Transverse colon (tissue), 4 donors: Measurements from ENCODE around the gene MBTPS2. TPM values are rescaled to one million over a fixed set of nuclear protein-coding genes. Genes with fewer than 3 reads are reported as not detected.

ENCODE experiments used
- DNase-seq: peaks from one replicate; pipeline ENCODE4 v3.0.0-alpha.2; 2019
- H3K27ac ChIP-seq, 4 donors: fragments of 200-600 bp; sonication (generic); 2 replicates each; pipeline ENCODE4 v1.5.1; 2016 to 2018; ENCODE audit warnings: inconsistent platforms in 4 of 4
- H3K27me3 ChIP-seq: fragments of 200-600 bp; sonication (generic); 2 replicates; pipeline ENCODE4 v1.5.1; 2017; ENCODE audit warnings: inconsistent platforms
- H3K36me3 ChIP-seq, 4 donors: fragments of 200-600 bp; sonication (generic); 2 replicates each; pipeline ENCODE4 v1.5.1; 2017 to 2019; ENCODE audit warnings: inconsistent platforms in 4 of 4
- H3K4me1 ChIP-seq, 4 donors: fragments of 200-600 bp; sonication (generic); 2 replicates each; pipeline ENCODE4 v1.5.1; 2017 to 2020; ENCODE audit warnings: inconsistent platforms in 4 of 4
- H3K4me3 ChIP-seq, 4 donors: fragments of 200-600 bp; sonication (generic); 1 replicate in 1 of 4; 2 replicates in 3 of 4; pipeline versions ENCODE4 v1.5.1 to v1.6.1; 2017 to 2019; ENCODE audit warnings: inconsistent platforms in 4 of 4
- H3K9me3 ChIP-seq, 2 donors: fragments of 200-600 bp; sonication (generic); 2 replicates each; pipeline ENCODE4 v1.5.1; 2017 to 2019; ENCODE audit warnings: inconsistent platforms in 2 of 2
- CTCF ChIP-seq, 5 experiments: fragments of 200-600 bp in 3 of 5; fragments of 450-650 bp in 2 of 5; sonication (generic) in 3 of 5; IDR thresholded peaks; 1 replicate in 2 of 5; 2 replicates in 3 of 5; pipeline ENCODE4 v1.5.1; 2016 to 2017; ENCODE audit warnings: antibody characterized with exemption in 5 of 5, inconsistent platforms in 3 of 5, mild to moderate bottlenecking in 2 of 5, moderate library complexity in 1 of 5
- EP300 ChIP-seq: sonication (generic); formaldehyde crosslinking; IDR thresholded peaks from one replicate; pipeline ENCODE4 v1.6.1; 2017; ENCODE audit warnings: antibody characterized with exemption, low read depth
- POLR2A ChIP-seq: fragments of 450-650 bp; IDR thresholded peaks from one replicate; pipeline ENCODE4 v1.6.1; 2016; ENCODE audit warnings: antibody characterized with exemption, mild to moderate bottlenecking, moderate library complexity
- POLR2AphosphoS5 ChIP-seq, 3 donors: sonication (generic); formaldehyde crosslinking; IDR thresholded peaks; one replicate each; pipeline ENCODE4 v1.6.1; 2016; ENCODE audit warnings: antibody characterized with exemption in 3 of 3
- WGBS, 2 donors: methylation state at CpG; one replicate each; pipeline ENCODE4 v1.1.5; 2018; ENCODE audit warnings: low coverage in 1 of 2; 5-methylcytosine and 5-hydroxymethylcytosine counted together
- in situ Hi-C, 4 donors: fragments of 200-750 bp; cut with MboI; loops; one replicate each; pipeline versions ENCODE4 v1.15.0 to v1.15.1; 2017; ENCODE audit warnings: low sequenced_read_pairs in 3 of 4, low pct_ligation_motif_present in 1 of 4, low pct_unique_long_range_greater_than_20kb in 1 of 4
- intact Hi-C: fragments of 100-400 bp; cut with DNase I; formaldehyde crosslinking; loops from one replicate; pipeline ENCODE4 v1.15.1; 2023; ENCODE audit warnings: low total_unique reads
- total RNA-seq, 4 donors: library from RNA; depleted of rRNA; stranded (reverse); fragments of >200 nt; gene quantifications; one replicate each; pipeline ENCODE4 v1.1.0, GENCODE V29; 2016

Gene MBTPS2
- total RNA-seq, 4 donors from 2014 or later, result 1.8 to 7.8 (median 4.7) TPM

GRCh38 chrX:21831496-21831895 lies 7.9 kb upstream of the MBTPS2 start:
- H3K4me1 ChIP-seq, result no peaks in the 10 kb centered on the region
- H3K4me3 ChIP-seq, result no peak overlapping the region
- no peaks in the 10 kb centered on the region for H3K27me3 ChIP-seq
- no peak overlapping the region for H3K27ac ChIP-seq
- DNase-seq, result no peak
- in situ Hi-C loops, result loop anchor here in 1 of 4 donors (25.0 kb wide), 1 partner anchor 106 kb away; the partner anchor contains the start of gene SMS
- no peaks in the 10 kb centered on the region for H3K9me3 ChIP-seq
- TF ChIP-seq POLR2A (no peak), POLR2AphosphoS5 (IDR thresholded peaks at IDR 0.05) (no peak), CTCF (IDR thresholded peaks at IDR 0.05) (no peak), EP300 (no peak)
- no peaks in the 10 kb centered on the region for H3K36me3 ChIP-seq
- 75% methylated on average over 2 of the region's 2 CpGs; no CpG with 5 or more reads in 1 of the 2 donors for WGBS, 2 donors
- intact Hi-C loops, result no loop called here

- Histone ChIP-seq H3K27me3 (no peaks in the 10 kb centered on the region), H3K27ac (no peak overlapping the region), H3K4me1 (peaks cover 0 to 13% (median 2%) of the 10 kb centered on the region in 4 donors), H3K4me3 (no peak overlapping the region), H3K9me3 (no peaks in the 10 kb centered on the region), H3K36me3 (no peaks in the 10 kb centered on the region)
- no peak for TF ChIP-seq CTCF (IDR thresholded peaks at IDR 0.05)
- TF ChIP-seq EP300, result no peak
- TF ChIP-seq POLR2A, result no peak
- TF ChIP-seq POLR2AphosphoS5 (IDR thresholded peaks at IDR 0.05), result no peak
- DNase-seq, result no peak
- WGBS, 2 donors, result 60 to 69% methylated on average over 2 of the region's 2 CpGs
- in situ Hi-C loops, result loop anchor here in 1 of 4 donors (25.0 kb wide), 1 partner anchor 100 kb away; the partner anchor contains the start of gene SMS
- intact Hi-C loops, result no loop called here
These were observed 2.4 kb upstream of the MBTPS2 start for GRCh38 chrX:21837056-21837455.

- peaks cover 0 to 13% (median 2%) of the 10 kb centered on the region in 4 donors for H3K4me1 ChIP-seq
- peak overlapping the region; percentile 71 to 88 (median 81) for H3K27ac ChIP-seq
- no peaks in the 10 kb centered on the region for H3K36me3 ChIP-seq
- intact Hi-C loops, result no loop called here
- no peaks in the 10 kb centered on the region for H3K27me3 ChIP-seq
- DNase-seq, result no peak
- 0 to 31% methylated on average over 3 to 4 of the region's 4 CpGs for WGBS, 2 donors
- TF ChIP-seq CTCF (IDR thresholded peaks at IDR 0.05) (no peak), EP300 (no peak), POLR2A (no peak), POLR2AphosphoS5 (IDR thresholded peaks at IDR 0.05) (no peak)
- peak overlapping the region in 3 of 4 donors; percentile 53 to 77 (median 76) for H3K4me3 ChIP-seq
- in situ Hi-C loops, result loop anchor here in 1 of 4 donors (25.0 kb wide), 1 partner anchor 98 kb away; the partner anchor contains the start of gene SMS
- H3K9me3 ChIP-seq, result no peaks in the 10 kb centered on the region
These were observed 482 bp upstream of the MBTPS2 start for GRCh38 chrX:21838937-21839333.

- peak overlapping the region in 3 of 4 donors; percentile 53 to 77 (median 76) for H3K4me3 ChIP-seq
- H3K36me3 ChIP-seq, result no peaks in the 10 kb centered on the region
- intact Hi-C loops, result no loop called here
- H3K4me1 ChIP-seq, result peaks cover 0 to 13% (median 2%) of the 10 kb centered on the region in 4 donors
- no peaks in the 10 kb centered on the region for H3K27me3 ChIP-seq
- no peaks in the 10 kb centered on the region for H3K9me3 ChIP-seq
- H3K27ac ChIP-seq, result peak overlapping the region in 3 of 4 donors; percentile 71 to 88 (median 86)
- DNase-seq, result no peak
- WGBS, 2 donors, result 0 to 48% methylated on average over 2 to 6 of the region's 6 CpGs
- in situ Hi-C loops, result loop anchor here in 1 of 4 donors (25.0 kb wide), 1 partner anchor 97 kb away; the partner anchor contains the start of gene SMS
- TF ChIP-seq POLR2A, result no peak
- TF ChIP-seq POLR2AphosphoS5 (IDR thresholded peaks at IDR 0.05), result no peak
- TF ChIP-seq CTCF (IDR thresholded peaks at IDR 0.05), result no peak
- no peak for TF ChIP-seq EP300
These were observed 752 bp downstream of the MBTPS2 start for GRCh38 chrX:21840193-21840545.
